Fibroblast of mammary gland (primary cell): Measurements from ENCODE around the gene TBC1D30.
"Not testable (repeated sequence)": the region's sequence is repeated elsewhere in the genome, so short reads cannot be mapped to it uniquely, and the experiment has no call there.

Experiments used
- DNase-seq: peaks from one replicate; pipeline ENCODE4 v3.0.0-alpha.2; 2010; ENCODE audit warnings: low read depth
- H3K4me3 ChIP-seq: 2 replicates; pipeline ENCODE4 v1.5.1; 2011; ENCODE audit warnings: low read depth, mild to moderate bottlenecking, low read length, moderate library complexity; ENCODE audit not compliant: control insufficient read depth
- TF ChIP-seq, protein P1 (sequence below): conservative IDR thresholded peaks from 2 replicates; pipeline ENCODE4 v1.5.1; 2011; ENCODE audit warnings: low read depth, low read length, inconsistent platforms; ENCODE audit not compliant: control insufficient read depth, insufficient read depth

Gene TBC1D30

DNA sequence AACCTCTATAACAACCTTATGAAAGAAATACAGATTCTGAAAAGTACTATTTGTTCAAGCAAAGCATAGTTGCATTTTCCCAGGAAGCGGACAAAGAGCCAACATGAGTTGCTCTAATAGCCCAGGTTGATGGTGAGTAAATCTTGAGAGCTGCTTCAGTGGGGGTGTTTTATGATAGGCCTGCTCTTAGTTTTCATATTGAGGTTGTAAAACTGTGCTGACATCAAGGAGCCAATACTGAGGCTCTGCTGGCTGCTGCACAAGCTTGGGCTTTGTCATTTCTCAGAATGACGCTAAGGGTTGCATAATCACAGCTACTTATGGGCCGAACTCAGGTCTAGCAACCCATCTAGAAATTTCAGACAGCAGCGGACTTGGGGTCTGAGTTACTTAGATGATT lies 11.5 kb downstream of the TBC1D30 start:
- DNase-seq, result no peak
- TF ChIP-seq, protein P1, sequence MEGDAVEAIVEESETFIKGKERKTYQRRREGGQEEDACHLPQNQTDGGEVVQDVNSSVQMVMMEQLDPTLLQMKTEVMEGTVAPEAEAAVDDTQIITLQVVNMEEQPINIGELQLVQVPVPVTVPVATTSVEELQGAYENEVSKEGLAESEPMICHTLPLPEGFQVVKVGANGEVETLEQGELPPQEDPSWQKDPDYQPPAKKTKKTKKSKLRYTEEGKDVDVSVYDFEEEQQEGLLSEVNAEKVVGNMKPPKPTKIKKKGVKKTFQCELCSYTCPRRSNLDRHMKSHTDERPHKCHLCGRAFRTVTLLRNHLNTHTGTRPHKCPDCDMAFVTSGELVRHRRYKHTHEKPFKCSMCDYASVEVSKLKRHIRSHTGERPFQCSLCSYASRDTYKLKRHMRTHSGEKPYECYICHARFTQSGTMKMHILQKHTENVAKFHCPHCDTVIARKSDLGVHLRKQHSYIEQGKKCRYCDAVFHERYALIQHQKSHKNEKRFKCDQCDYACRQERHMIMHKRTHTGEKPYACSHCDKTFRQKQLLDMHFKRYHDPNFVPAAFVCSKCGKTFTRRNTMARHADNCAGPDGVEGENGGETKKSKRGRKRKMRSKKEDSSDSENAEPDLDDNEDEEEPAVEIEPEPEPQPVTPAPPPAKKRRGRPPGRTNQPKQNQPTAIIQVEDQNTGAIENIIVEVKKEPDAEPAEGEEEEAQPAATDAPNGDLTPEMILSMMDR, result no peak
- no peak overlapping the region for H3K4me3 ChIP-seq

DNA sequence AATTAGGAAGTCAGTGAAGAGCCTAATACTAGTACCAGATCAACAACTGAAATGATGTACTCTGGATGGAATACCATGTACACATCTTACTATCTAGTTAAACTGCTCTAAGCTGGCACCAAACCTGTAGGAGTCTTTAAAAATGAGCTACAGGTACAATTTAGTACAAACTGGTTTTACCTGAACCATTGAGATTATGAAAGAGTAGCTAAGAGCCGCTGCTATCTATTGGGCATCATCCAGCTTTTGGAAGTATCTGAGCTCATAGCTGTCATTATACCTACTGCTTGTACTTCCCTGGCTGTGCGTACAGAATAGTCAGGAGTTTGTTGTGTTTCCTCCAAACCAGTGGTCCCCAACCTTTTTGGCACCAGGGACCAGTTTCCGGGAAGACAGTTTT lies 12.4 kb downstream of the TBC1D30 start:
- H3K4me3 ChIP-seq, result no peak overlapping the region
- no peak for DNase-seq
- TF ChIP-seq, protein P1, result no peak

DNA sequence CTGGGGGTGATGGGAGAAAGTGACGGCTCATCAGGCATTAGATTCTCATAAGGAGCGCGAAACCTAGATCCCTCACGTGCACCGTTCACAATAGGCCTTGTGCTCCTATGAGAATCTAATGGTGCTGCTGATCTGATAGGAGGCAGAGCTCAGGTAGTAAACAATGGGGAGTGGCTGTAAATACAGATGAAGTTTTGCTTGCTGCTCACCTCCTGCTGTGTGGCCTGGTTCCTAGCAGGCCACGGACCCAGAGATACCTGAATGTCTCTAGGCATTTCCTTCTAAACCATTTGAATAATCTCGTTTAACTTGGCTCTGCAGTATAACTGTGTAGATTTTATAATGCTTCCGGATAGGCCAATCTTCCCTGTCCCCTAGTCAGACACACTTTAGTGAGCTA lies 13.0 kb downstream of the TBC1D30 start:
- TF ChIP-seq, protein P1, result no peak
- H3K4me3 ChIP-seq, result no peak overlapping the region
- no peak for DNase-seq

DNA sequence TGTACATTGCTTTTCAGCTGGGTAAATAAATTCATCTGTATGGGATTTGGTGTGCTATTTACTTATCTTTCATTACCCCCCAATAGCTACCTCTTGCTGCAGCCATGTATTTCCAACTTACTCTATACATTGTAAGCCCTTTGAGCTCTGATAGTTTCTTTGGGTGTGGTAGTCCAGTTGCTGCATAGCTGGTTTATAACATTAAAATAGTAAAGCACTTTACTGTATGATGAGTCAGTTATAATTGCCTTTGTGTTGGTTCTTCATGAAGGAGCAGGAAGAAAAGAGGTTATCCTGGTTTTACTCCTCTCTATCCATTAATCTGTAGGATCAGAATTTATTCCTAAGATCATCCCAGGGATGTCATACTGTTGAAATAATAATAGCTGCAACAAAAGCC lies 15.7 kb downstream of the TBC1D30 start:
- TF ChIP-seq, protein P1, result no peak
- H3K4me3 ChIP-seq, result no peak overlapping the region
- no peak for DNase-seq

DNA sequence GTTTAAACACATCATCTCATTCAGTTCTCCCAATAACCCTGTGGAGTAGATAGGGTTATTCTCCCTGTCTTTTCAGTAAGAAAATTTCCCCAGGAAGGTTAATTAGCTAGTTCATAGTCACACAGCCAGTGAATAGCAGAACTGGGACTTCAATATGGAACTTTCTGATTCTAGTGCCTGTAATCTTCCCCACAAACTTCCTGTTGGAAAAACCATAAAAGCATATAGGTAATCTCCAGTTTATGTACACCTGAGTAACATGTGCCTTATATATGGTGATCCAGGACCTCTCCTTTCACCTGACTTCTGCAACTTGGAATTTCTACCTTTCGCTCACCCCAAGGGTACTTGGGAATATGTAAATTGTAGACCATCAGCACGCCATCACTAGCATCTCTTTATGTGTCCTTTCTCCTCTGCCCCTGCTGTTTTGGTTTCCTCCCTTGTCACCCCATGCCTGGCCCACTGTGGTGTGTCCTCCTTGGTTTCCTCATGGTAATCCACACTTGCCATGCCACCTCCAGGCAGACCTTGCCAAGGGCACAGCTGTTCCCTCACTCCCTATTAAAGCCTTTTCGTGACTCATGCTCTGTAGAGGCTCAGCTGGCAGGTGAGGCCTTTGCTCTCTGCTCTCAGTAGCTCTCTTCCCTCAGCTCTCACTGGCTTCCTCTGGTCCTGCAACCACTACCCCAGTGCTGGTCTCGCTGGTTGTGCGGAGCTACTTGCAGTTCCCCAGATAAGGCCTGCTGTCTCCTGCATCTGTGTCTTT lies 16.7 kb downstream of the TBC1D30 start:
- DNase-seq, result no peak
- TF ChIP-seq, protein P1, result no peak
- H3K4me3 ChIP-seq, result no peak overlapping the region

DNA sequence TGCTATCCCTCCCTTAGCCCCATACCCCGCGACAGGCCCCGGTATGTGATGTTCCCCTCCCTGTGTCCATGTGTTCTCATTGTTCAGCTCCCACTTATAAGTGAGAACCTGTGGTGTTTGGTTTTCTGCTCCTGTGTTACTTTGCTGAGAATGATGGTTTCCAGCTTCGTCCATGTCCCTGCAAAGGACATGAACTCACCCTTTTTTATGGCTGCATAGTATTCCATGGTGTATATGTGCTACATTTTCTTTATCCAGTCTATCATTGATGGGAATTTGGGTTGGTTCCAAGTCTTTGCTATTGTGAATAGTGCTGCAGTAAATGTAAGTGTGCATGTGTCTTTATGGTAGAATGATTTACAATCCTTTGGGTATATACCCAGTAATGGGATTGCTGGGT lies 24.0 kb downstream of the TBC1D30 start:
- not testable (repeated sequence) for DNase-seq, H3K4me3 ChIP-seq

DNA sequence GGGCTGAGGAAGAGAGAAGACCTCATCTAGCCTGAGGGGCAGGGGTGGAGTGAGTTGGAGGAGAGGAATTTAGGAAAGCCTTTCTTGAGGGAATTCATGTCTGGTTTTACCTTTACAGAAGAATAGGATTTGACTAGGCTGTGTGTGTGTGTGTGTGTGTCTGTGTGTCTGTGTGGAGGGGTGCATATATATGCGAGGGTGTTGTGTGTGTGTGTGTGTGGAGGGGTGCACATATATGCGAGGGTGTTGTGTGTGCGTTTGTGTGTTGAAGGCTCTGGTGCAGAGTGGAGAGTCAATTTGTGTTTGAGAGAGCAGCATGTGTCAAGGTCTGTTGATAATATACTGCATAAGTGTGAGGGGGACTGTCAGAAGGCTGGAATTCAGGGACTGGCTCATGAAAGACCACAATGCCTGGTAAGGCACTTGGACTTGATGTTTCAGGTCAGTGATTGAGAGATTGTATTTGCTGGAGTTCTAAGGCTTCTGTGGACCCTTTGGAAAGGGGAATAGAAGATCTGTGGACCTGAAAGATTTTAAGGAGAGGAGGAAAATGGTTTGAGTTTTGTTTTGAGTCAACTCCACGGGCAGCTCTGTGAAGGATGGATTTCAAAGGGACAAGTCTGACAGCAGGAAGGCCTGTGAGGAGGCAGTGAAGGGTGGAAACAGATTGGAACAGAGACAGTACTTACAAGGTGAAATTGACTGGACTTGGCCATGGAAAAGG lies 34.6 kb downstream of the TBC1D30 start:
- H3K4me3 ChIP-seq, result no peak overlapping the region
- no peak for DNase-seq
- TF ChIP-seq, protein P1, result no peak
